Tibial nerve (tissue), 4 donors: Measurements from ENCODE around the gene NEU1. TPM values are rescaled to one million over a fixed set of nuclear protein-coding genes. Genes with fewer than 3 reads are reported as not detected.
"Not testable (repeated sequence)": the region's sequence is repeated elsewhere in the genome, so short reads cannot be mapped to it uniquely, and the experiment has no call there.

ENCODE experiments used
- DNase-seq, 2 donors: peaks; one replicate each; pipeline ENCODE4 v3.0.0-alpha.2; 2019; ENCODE audit warnings: low spot score in 2 of 2
- H3K27ac ChIP-seq, 4 donors: fragments of 200-600 bp; sonication (generic) in 3 of 4; one replicate each; pipeline ENCODE4 v1.5.1; 2017 to 2019; ENCODE audit warnings: mild to moderate bottlenecking in 1 of 4
- H3K27me3 ChIP-seq, 2 donors: fragments of 200-600 bp; sonication (generic) in 1 of 2; one replicate each; pipeline versions ENCODE4 v1.5.1 to v1.6.0; 2017 to 2019
- H3K36me3 ChIP-seq, 3 donors: fragments of 200-600 bp; sonication (generic); one replicate each; pipeline ENCODE4 v1.5.1; 2018 to 2019
- H3K4me1 ChIP-seq, 4 donors: fragments of 200-600 bp; sonication (generic) in 3 of 4; one replicate each; pipeline ENCODE4 v1.5.1; 2017 to 2019
- H3K4me3 ChIP-seq, 4 donors: fragments of 200-600 bp; sonication (generic) in 3 of 4; one replicate each; pipeline ENCODE4 v1.5.1; 2017 to 2019; ENCODE audit warnings: mild to moderate bottlenecking in 1 of 4, moderate library complexity in 1 of 4
- H3K9me3 ChIP-seq, 4 donors: fragments of 200-600 bp; sonication (generic) in 3 of 4; one replicate each; pipeline ENCODE4 v1.5.1; 2017 to 2019
- CTCF ChIP-seq, 5 experiments: fragments of 200-600 bp in 3 of 5; fragments of 450-650 bp in 2 of 5; sonication (generic) in 3 of 5; IDR thresholded peaks; one replicate each; pipeline ENCODE4 v1.5.1; 2016 to 2019; ENCODE audit warnings: antibody characterized with exemption in 5 of 5, mild to moderate bottlenecking in 3 of 5, moderate library complexity in 2 of 5
- EP300 ChIP-seq, 2 donors: sonication (generic); formaldehyde crosslinking; IDR thresholded peaks; one replicate each; pipeline ENCODE4 v1.6.1; 2017; ENCODE audit warnings: antibody characterized with exemption in 2 of 2, mild to moderate bottlenecking in 1 of 2
- POLR2A ChIP-seq, 2 donors: fragments of 450-650 bp; IDR thresholded peaks; one replicate each; pipeline ENCODE4 v1.6.1; 2017; ENCODE audit warnings: antibody characterized with exemption in 2 of 2, mild to moderate bottlenecking in 2 of 2, moderate library complexity in 2 of 2
- WGBS, 2 donors: methylation state at CpG; one replicate each; pipeline ENCODE4 v1.1.5; 2018; 5-methylcytosine and 5-hydroxymethylcytosine counted together
- total RNA-seq, 4 donors: library from RNA; depleted of rRNA; stranded (reverse); fragments of >200 nt; gene quantifications; one replicate each; pipeline ENCODE4 v1.1.0, GENCODE V29; 2016

NEU1 gene
- total RNA-seq = 10 to 100 TPM; 25.8 to 44.6 (median 33.8) TPM

- 0 to 1% methylated on average over 64 of the region's 64 CpGs for WGBS, 2 donors
- H3K27me3 ChIP-seq = no peaks in the 10 kb centered on the region
- no peaks in the 10 kb centered on the region for H3K9me3 ChIP-seq
- peak; percentile 98 to 99 for TF ChIP-seq EP300 (IDR thresholded peaks at IDR 0.05)
- TF ChIP-seq CTCF (IDR thresholded peaks at IDR 0.05) = peak in 2 of 5 experiments; percentile 42 to 51
- peak; percentile 92 to 97 for TF ChIP-seq POLR2A (IDR thresholded peaks at IDR 0.05)
- H3K4me1 ChIP-seq = peaks cover 0 to 35% (median 16%) of the 10 kb centered on the region in 4 donors
- peak; percentile 98 to 99 for DNase-seq
- H3K4me3 ChIP-seq = peak within 1 kb of the TSS; percentile 40 to 69 (median 67)
- H3K36me3 ChIP-seq = peaks cover 3 to 35% (median 10%) of the 10 kb centered on the region in 3 donors
- H3K27ac ChIP-seq = peak within 1 kb of the TSS; percentile 75 to 89 (median 85)
Observed at GRCh38 chr6:31862344-31863235, at the start of gene NEU1. NEU1 (minus strand) TSS chr6:31862821; CDS start chr6:31862776, 45 bp downstream.

- TF ChIP-seq EP300 (IDR thresholded peaks at IDR 0.05) (no peak), POLR2A (IDR thresholded peaks at IDR 0.05) (no peak), CTCF (IDR thresholded peaks at IDR 0.05) (no peak)
- peaks cover 0 to 4% (median 0%) of the 10 kb centered on the region in 4 donors for H3K4me1 ChIP-seq
- 73 to 79% methylated on average over 11 of the region's 11 CpGs for WGBS, 2 donors
Observed at GRCh38 chr6:31911826-31912585, 49.4 kb upstream of the NEU1 start.

GRCh38 chr6:31909298-31909697, 46.7 kb upstream of the NEU1 start:
- WGBS, 2 donors = 65 to 74% methylated on average over 7 of the region's 7 CpGs
- not testable (repeated sequence) for DNase-seq, H3K27ac ChIP-seq, H3K27me3 ChIP-seq, H3K4me1 ChIP-seq, H3K36me3 ChIP-seq, H3K4me3 ChIP-seq, H3K9me3 ChIP-seq

More at GRCh38 chr6:31911826-31912585, 49.4 kb upstream of the NEU1 start:
- Histone ChIP-seq H3K4me3 (no peak overlapping the region), H3K27ac (peak overlapping the region in 1 of 4 donors; percentile 46), H3K36me3 (no peaks in the 10 kb centered on the region), H3K9me3 (no peaks in the 10 kb centered on the region), H3K27me3 (no peaks in the 10 kb centered on the region)
- no peak for DNase-seq

- DNase-seq = no peak
- Histone ChIP-seq H3K36me3 (no peaks in the 10 kb centered on the region), H3K9me3 (no peaks in the 10 kb centered on the region), H3K4me1 (peaks cover 0 to 5% (median 0%) of the 10 kb centered on the region in 4 donors), H3K4me3 (no peak overlapping the region), H3K27me3 (no peaks in the 10 kb centered on the region), H3K27ac (no peak overlapping the region)
- TF ChIP-seq POLR2A (IDR thresholded peaks at IDR 0.05) (no peak), EP300 (IDR thresholded peaks at IDR 0.05) (no peak)
- WGBS, 2 donors = 48 to 50% methylated on average over 4 of the region's 4 CpGs
Observed at GRCh38 chr6:31908791-31909190, 46.2 kb upstream of the NEU1 start.

GRCh38 chr6:31908255-31908654, 45.6 kb upstream of the NEU1 start:
- H3K27me3 ChIP-seq, H3K4me3 ChIP-seq, H3K27ac ChIP-seq, H3K36me3 ChIP-seq, H3K9me3 ChIP-seq, DNase-seq: not testable (repeated sequence)
- 84 to 88% methylated on average over 5 of the region's 5 CpGs for WGBS, 2 donors
- peaks cover 0 to 11% (median 1%) of the 10 kb centered on the region in 4 donors for H3K4me1 ChIP-seq

GRCh38 chr6:31907158-31907813, 44.7 kb upstream of the NEU1 start:
- Histone ChIP-seq H3K27me3 (no peaks in the 10 kb centered on the region), H3K36me3 (no peaks in the 10 kb centered on the region), H3K4me1 (peaks cover 0 to 19% (median 8%) of the 10 kb centered on the region in 4 donors), H3K4me3 (no peak overlapping the region), H3K9me3 (no peaks in the 10 kb centered on the region), H3K27ac (no peak overlapping the region)
- no peak for DNase-seq
- TF ChIP-seq CTCF (IDR thresholded peaks at IDR 0.05) (no peak), POLR2A (IDR thresholded peaks at IDR 0.05) (no peak), EP300 (IDR thresholded peaks at IDR 0.05) (no peak)
- 46 to 52% methylated on average over 7 of the region's 7 CpGs for WGBS, 2 donors

- DNase-seq, H3K27ac ChIP-seq: not testable (repeated sequence)
Observed at GRCh38 chr6:31906727-31907126, 44.1 kb upstream of the NEU1 start.

More at GRCh38 chr6:31906727-31907126, 44.1 kb upstream of the NEU1 start:
- peaks cover 0 to 19% (median 8%) of the 10 kb centered on the region in 4 donors for H3K4me1 ChIP-seq
- not testable (repeated sequence) for H3K36me3 ChIP-seq, H3K27me3 ChIP-seq, H3K9me3 ChIP-seq, H3K4me3 ChIP-seq
- 77 to 82% methylated on average over 8 of the region's 8 CpGs for WGBS, 2 donors
